WTC11 (cell line): Measurements from ENCODE around the gene DHRS7B. TPM values are rescaled to one million over a fixed set of nuclear protein-coding genes. Genes with fewer than 3 reads are reported as not detected.
A peak's percentile ranks its signal among the peaks of the same experiment; 100 is the strongest.

Experiments
- ATAC-seq: fragments of 200-7000 bp; cut with Tn5 transposase; 2 replicates; pipeline ENCODE4 v1.10.0; 2021; ENCODE audit warnings: mild to moderate bottlenecking, moderate library complexity
- CTCF ChIA-PET: fragments of 300-600 bp; sonication (Branson Sonifier 250); formaldehyde crosslinking; loops from one replicate; lab custom pipeline; 2021; ENCODE audit warnings: antibody characterized with exemption; lab: Charles Lee
- POLR2A ChIA-PET: fragments of 350-600 bp; sonication (Branson Sonifier 250); formaldehyde crosslinking; loops from one replicate; lab custom pipeline; 2021; ENCODE audit warnings: antibody characterized with exemption; lab: Charles Lee
- DNase-seq: peaks from one replicate; pipeline ENCODE4 v3.0.0; 2021; ENCODE audit warnings: low spot score
- H3K27ac Mint-ChIP-seq: 2 replicates; pipeline ENCODE4 v1.8.0; 2021; ENCODE audit warnings: mixed read lengths
- H3K27me3 Mint-ChIP-seq: 2 replicates; pipeline ENCODE4 v1.8.0; 2021; ENCODE audit warnings: low read depth, mild to moderate bottlenecking, moderate library complexity, mixed read lengths
- H3K36me3 Mint-ChIP-seq: 2 replicates; pipeline ENCODE4 v1.8.0; 2021; ENCODE audit warnings: mixed read lengths
- H3K4me1 Mint-ChIP-seq: 2 replicates; pipeline ENCODE4 v1.8.0; 2022; ENCODE audit warnings: mixed read lengths
- H3K4me3 Mint-ChIP-seq: 2 replicates; pipeline ENCODE4 v1.8.0; 2021; ENCODE audit warnings: mild to moderate bottlenecking, moderate library complexity, mixed read lengths
- H3K9me3 Mint-ChIP-seq: 2 replicates; pipeline ENCODE4 v1.8.0; 2021; ENCODE audit warnings: mixed read lengths
- ESRRA ChIP-seq: sonication (generic); formaldehyde crosslinking; IDR thresholded peaks from 2 replicates; pipeline ENCODE4 v1.8.1; 2022; ENCODE audit warnings: mild to moderate bottlenecking, missing genetic modification reagents, borderline replicate concordance
- FOXK1 ChIP-seq: sonication (generic); formaldehyde crosslinking; IDR thresholded peaks from 2 replicates; pipeline ENCODE4 v1.8.0; 2022; ENCODE audit warnings: mild to moderate bottlenecking, moderate library complexity, missing genetic modification reagents
- GABPB1 ChIP-seq: sonication (generic); formaldehyde crosslinking; IDR thresholded peaks from 2 replicates; pipeline ENCODE4 v1.8.1; 2023; ENCODE audit warnings: mild to moderate bottlenecking, missing genetic modification reagents
- GTF2I ChIP-seq: fragments of 250-450 bp; sonication (Bioruptor Pico); conservative IDR thresholded peaks from 2 replicates; pipeline ENCODE4 v1.4.0; 2021; ENCODE audit warnings: mild to moderate bottlenecking
- JAZF1 ChIP-seq: fragments of 250-450 bp; sonication (Bioruptor Pico); IDR thresholded peaks from 2 replicates; pipeline ENCODE4 v1.9.0; 2021; ENCODE audit warnings: moderate library complexity, mild to moderate bottlenecking, inconsistent platforms
- NFE2L1 ChIP-seq: sonication (generic); formaldehyde crosslinking; IDR thresholded peaks from 2 replicates; pipeline ENCODE4 v1.8.1; 2023; ENCODE audit warnings: missing genetic modification reagents
- NR1H2 ChIP-seq: sonication (generic); formaldehyde crosslinking; IDR thresholded peaks from 2 replicates; pipeline ENCODE4 v1.9.0; 2021; ENCODE audit warnings: mild to moderate bottlenecking, moderate library complexity, missing genetic modification reagents
- NR2C2 ChIP-seq: sonication (generic); formaldehyde crosslinking; IDR thresholded peaks from 2 replicates; pipeline ENCODE4 v1.8.0; 2022; ENCODE audit warnings: mild to moderate bottlenecking, missing genetic modification reagents
- NR3C1 ChIP-seq: sonication (generic); formaldehyde crosslinking; conservative IDR thresholded peaks from 2 replicates; pipeline ENCODE4 v1.8.1; 2023; ENCODE audit warnings: low read depth, mild to moderate bottlenecking, missing genetic modification reagents
- OVOL2 ChIP-seq: fragments of 250-450 bp; sonication (Bioruptor Pico); IDR thresholded peaks from 2 replicates; pipeline ENCODE4 v1.9.0; 2021; ENCODE audit warnings: mild to moderate bottlenecking, borderline replicate concordance
- PRRX2 ChIP-seq: fragments of 250-450 bp; sonication (Bioruptor Pico); IDR thresholded peaks from 2 replicates; pipeline ENCODE4 v1.8.0; 2021; ENCODE audit warnings: mild to moderate bottlenecking
- SP1 ChIP-seq: sonication (generic); formaldehyde crosslinking; conservative IDR thresholded peaks from 2 replicates; pipeline ENCODE4 v1.8.1; 2022; ENCODE audit warnings: missing genetic modification reagents
- TEAD4 ChIP-seq: sonication (generic); formaldehyde crosslinking; IDR thresholded peaks from 2 replicates; pipeline ENCODE4 v1.8.0; 2022; ENCODE audit warnings: mild to moderate bottlenecking, missing genetic modification reagents
- TP53 ChIP-seq: sonication (generic); formaldehyde crosslinking; IDR thresholded peaks from 2 replicates; pipeline ENCODE4 v1.8.1; 2023; ENCODE audit warnings: mild to moderate bottlenecking, missing genetic modification reagents
- ZNF219 ChIP-seq: sonication (generic); formaldehyde crosslinking; IDR thresholded peaks from 2 replicates; pipeline ENCODE4 v1.8.0; 2023; ENCODE audit warnings: missing genetic modification reagents, mild to moderate bottlenecking, borderline replicate concordance
- ZNF423 ChIP-seq: fragments of 250-450 bp; sonication (Bioruptor Pico); IDR thresholded peaks from 2 replicates; pipeline ENCODE4 v2.1.2; 2022; ENCODE audit warnings: mild to moderate bottlenecking, moderate library complexity
- total RNA-seq: library from RNA; stranded (reverse); gene quantifications from 3 replicates; pipeline ENCODE4 v1.2.3, GENCODE V29; 2021
- TF ChIP-seq, protein P1 (sequence below): fragments of 250-450 bp; sonication (Bioruptor Pico); IDR thresholded peaks from 2 replicates; pipeline ENCODE4 v2.1.2; 2022; ENCODE audit warnings: mild to moderate bottlenecking, moderate library complexity
- TF ChIP-seq, protein P2 (sequence below): sonication (generic); formaldehyde crosslinking; IDR thresholded peaks from 2 replicates; pipeline ENCODE4 v1.8.0; 2023; ENCODE audit warnings: mild to moderate bottlenecking, missing genetic modification reagents
- TF ChIP-seq, protein P3 (sequence below): sonication (generic); formaldehyde crosslinking; IDR thresholded peaks from 2 replicates; pipeline ENCODE4 v1.8.1; 2023; ENCODE audit warnings: mild to moderate bottlenecking, missing genetic modification reagents, moderate library complexity
- TF ChIP-seq, protein P4 (sequence below): sonication (generic); formaldehyde crosslinking; IDR thresholded peaks from 2 replicates; pipeline ENCODE4 v1.8.0; 2022; ENCODE audit warnings: mild to moderate bottlenecking, missing genetic modification reagents

Gene DHRS7B
- total RNA-seq, 1 experiment from 2014 or later, result 15.6 TPM

DNA sequence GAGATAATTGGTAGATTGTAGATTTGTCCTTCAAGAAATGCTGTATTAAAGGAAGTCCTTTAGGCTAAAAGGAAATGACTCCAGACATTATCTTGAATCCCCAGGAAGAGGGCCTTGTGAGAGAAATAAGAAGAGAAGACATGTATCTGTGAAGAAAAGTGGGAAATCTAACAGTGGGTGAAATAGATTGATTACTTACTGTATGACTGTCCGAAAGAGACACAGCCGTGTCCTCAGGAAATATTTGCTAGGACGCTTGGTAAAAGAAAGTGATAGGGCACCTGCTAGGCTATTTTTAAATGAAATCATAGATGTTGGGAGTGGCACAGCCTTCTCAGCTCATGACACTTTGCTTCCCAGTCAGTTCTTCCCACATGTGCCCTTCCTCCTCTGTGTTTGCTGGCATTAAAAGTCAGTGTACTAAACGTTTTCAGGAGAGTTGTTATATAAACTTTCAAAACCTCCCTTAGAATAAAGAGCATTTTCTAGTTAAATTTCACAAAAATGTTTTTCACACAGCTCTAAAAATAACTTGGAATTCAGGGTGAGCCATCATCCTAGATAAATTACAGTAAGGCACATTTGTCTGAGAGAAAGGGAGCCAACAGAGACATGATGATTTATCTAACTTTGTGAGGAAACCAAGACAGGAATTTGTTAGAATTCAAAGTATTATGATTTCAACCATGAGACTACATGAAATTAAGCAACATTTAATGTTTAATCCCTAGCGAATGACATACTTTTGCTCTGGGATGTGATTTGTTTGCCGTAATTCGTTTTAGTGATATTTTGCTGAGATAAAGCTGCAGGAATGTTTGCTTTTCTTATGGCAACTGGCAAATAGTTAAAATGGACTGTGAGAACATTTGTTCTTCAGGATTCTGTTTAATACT lies 35.0 kb downstream of the DHRS7B start:
- no peaks in the 10 kb centered on the region for H3K9me3 Mint-ChIP-seq
- ChIA-PET CTCF (no interaction called here), POLR2A (no interaction called here)
- TF ChIP-seq, protein P1, sequence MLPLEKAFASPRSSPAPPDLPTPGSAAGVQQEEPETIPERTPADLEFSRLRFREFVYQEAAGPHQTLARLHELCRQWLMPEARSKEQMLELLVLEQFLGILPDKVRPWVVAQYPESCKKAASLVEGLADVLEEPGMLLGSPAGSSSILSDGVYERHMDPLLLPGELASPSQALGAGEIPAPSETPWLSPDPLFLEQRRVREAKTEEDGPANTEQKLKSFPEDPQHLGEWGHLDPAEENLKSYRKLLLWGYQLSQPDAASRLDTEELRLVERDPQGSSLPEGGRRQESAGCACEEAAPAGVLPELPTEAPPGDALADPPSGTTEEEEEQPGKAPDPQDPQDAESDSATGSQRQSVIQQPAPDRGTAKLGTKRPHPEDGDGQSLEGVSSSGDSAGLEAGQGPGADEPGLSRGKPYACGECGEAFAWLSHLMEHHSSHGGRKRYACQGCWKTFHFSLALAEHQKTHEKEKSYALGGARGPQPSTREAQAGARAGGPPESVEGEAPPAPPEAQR (CRISPR knock-in tag), result no peak
- TF ChIP-seq NR3C1 (CRISPR knock-in tag), result no peak
- H3K4me3 Mint-ChIP-seq, result no peak overlapping the region
- H3K27ac Mint-ChIP-seq, result no peak overlapping the region
- no peaks in the 10 kb centered on the region for H3K36me3 Mint-ChIP-seq
- H3K4me1 Mint-ChIP-seq, result no peaks in the 10 kb centered on the region
- H3K27me3 Mint-ChIP-seq, result no peaks in the 10 kb centered on the region
- DNase-seq, result no peak
- ATAC-seq, result no peak

DNA sequence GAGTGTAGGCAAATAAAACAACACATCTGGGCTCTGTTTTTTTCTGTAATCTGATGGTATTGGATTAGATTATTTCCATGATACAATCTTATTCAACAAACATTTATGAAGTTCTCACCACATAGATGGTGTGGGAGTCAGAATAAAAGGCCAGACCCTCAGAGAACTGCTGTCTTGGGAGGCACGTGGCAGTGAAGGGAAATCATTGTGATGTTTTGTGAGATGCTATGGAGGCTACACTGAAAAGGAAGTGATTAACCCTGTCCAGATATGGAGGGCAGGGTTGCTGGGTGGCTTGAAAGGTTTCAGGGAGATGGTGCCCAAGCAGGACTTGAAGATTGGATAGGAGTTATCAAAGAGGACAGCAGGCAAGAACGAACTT lies 35.6 kb downstream of the DHRS7B start:
- H3K4me1 Mint-ChIP-seq, result no peaks in the 10 kb centered on the region
- H3K36me3 Mint-ChIP-seq, result no peaks in the 10 kb centered on the region
- H3K27ac Mint-ChIP-seq, result peak overlapping the region; percentile 61; the same call in 1 of the 2 replicates
- no peak for ATAC-seq
- H3K9me3 Mint-ChIP-seq, result no peaks in the 10 kb centered on the region
- TF ChIP-seq ZNF219 (CRISPR knock-in tag) (no peak), OVOL2 (CRISPR knock-in tag) (no peak), ZNF423 (CRISPR knock-in tag) (no peak), FOXK1 (CRISPR knock-in tag) (no peak), JAZF1 (CRISPR knock-in tag) (no peak), TEAD4 (no peak), GTF2I (CRISPR knock-in tag) (no peak), NR2C2 (no peak), ESRRA (no peak), TP53 (CRISPR knock-in tag) (no peak), NR1H2 (CRISPR knock-in tag) (no peak), GABPB1 (CRISPR knock-in tag) (no peak), PRRX2 (CRISPR knock-in tag) (no peak), NFE2L1 (no peak), SP1 (no peak)
- TF ChIP-seq, protein P2, sequence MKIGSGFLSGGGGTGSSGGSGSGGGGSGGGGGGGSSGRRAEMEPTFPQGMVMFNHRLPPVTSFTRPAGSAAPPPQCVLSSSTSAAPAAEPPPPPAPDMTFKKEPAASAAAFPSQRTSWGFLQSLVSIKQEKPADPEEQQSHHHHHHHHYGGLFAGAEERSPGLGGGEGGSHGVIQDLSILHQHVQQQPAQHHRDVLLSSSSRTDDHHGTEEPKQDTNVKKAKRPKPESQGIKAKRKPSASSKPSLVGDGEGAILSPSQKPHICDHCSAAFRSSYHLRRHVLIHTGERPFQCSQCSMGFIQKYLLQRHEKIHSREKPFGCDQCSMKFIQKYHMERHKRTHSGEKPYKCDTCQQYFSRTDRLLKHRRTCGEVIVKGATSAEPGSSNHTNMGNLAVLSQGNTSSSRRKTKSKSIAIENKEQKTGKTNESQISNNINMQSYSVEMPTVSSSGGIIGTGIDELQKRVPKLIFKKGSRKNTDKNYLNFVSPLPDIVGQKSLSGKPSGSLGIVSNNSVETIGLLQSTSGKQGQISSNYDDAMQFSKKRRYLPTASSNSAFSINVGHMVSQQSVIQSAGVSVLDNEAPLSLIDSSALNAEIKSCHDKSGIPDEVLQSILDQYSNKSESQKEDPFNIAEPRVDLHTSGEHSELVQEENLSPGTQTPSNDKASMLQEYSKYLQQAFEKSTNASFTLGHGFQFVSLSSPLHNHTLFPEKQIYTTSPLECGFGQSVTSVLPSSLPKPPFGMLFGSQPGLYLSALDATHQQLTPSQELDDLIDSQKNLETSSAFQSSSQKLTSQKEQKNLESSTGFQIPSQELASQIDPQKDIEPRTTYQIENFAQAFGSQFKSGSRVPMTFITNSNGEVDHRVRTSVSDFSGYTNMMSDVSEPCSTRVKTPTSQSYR, result no peak
- TF ChIP-seq, protein P3, sequence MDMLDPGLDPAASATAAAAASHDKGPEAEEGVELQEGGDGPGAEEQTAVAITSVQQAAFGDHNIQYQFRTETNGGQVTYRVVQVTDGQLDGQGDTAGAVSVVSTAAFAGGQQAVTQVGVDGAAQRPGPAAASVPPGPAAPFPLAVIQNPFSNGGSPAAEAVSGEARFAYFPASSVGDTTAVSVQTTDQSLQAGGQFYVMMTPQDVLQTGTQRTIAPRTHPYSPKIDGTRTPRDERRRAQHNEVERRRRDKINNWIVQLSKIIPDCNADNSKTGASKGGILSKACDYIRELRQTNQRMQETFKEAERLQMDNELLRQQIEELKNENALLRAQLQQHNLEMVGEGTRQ (CRISPR knock-in tag), result no peak
- TF ChIP-seq, protein P4, sequence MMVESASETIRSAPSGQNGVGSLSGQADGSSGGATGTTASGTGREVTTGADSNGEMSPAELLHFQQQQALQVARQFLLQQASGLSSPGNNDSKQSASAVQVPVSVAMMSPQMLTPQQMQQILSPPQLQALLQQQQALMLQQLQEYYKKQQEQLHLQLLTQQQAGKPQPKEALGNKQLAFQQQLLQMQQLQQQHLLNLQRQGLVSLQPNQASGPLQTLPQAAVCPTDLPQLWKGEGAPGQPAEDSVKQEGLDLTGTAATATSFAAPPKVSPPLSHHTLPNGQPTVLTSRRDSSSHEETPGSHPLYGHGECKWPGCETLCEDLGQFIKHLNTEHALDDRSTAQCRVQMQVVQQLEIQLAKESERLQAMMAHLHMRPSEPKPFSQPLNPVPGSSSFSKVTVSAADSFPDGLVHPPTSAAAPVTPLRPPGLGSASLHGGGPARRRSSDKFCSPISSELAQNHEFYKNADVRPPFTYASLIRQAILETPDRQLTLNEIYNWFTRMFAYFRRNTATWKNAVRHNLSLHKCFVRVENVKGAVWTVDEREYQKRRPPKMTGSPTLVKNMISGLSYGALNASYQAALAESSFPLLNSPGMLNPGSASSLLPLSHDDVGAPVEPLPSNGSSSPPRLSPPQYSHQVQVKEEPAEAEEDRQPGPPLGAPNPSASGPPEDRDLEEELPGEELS (CRISPR knock-in tag), result no peak
- ChIA-PET CTCF (interaction anchor here (1.0 kb wide), 1 partner anchor 16 kb away, joined by 3 read pairs; no protein-coding TSS in a partner anchor), POLR2A (no interaction called here)
- no peak for DNase-seq
- no peaks in the 10 kb centered on the region for H3K27me3 Mint-ChIP-seq
- H3K4me3 Mint-ChIP-seq, result no peak overlapping the region
